Parathyroid adenoma (tissue), 2 donors: Measurements from ENCODE around the gene ENPP6.

ENCODE experiments used
- H2AFZ ChIP-seq: fragments of 300-600 bp; sonication (generic); one replicate; pipeline ENCODE4 v1.7.0; 2017; ENCODE audit warnings: antibody characterized with exemption, mild to moderate bottlenecking
- H3K27ac ChIP-seq: fragments of 300-600 bp; sonication (generic); one replicate; pipeline ENCODE4 v1.7.0; 2017
- H3K27me3 ChIP-seq: fragments of 300-600 bp; sonication (generic); one replicate; pipeline ENCODE4 v1.7.0; 2017; ENCODE audit warnings: low read length; ENCODE audit not compliant: control insufficient read depth, insufficient read depth
- H3K36me3 ChIP-seq: fragments of 300-600 bp; sonication (generic); one replicate; pipeline ENCODE4 v1.7.0; 2017; ENCODE audit warnings: low read length; ENCODE audit not compliant: control insufficient read depth, insufficient read depth
- H3K4me1 ChIP-seq: fragments of 300-600 bp; sonication (generic); one replicate; pipeline ENCODE4 v1.7.0; 2017; ENCODE audit warnings: control low read depth
- H3K4me2 ChIP-seq: fragments of 300-600 bp; sonication (generic); one replicate; pipeline ENCODE4 v1.7.0; 2017; ENCODE audit warnings: low read length
- H3K4me3 ChIP-seq: fragments of 300-600 bp; sonication (generic); one replicate; pipeline ENCODE4 v1.7.0; 2017; ENCODE audit warnings: low read depth, low read length
- H3K79me2 ChIP-seq: fragments of 300-600 bp; sonication (generic); one replicate; pipeline ENCODE4 v1.7.0; 2017; ENCODE audit warnings: control low read depth
- H3K9ac ChIP-seq: fragments of 300-600 bp; sonication (generic); one replicate; pipeline ENCODE4 v1.7.0; 2017; ENCODE audit warnings: mild to moderate bottlenecking
- H3K9me3 ChIP-seq: fragments of 300-600 bp; sonication (generic); one replicate; pipeline ENCODE4 v1.7.0; 2017; ENCODE audit warnings: low read length; ENCODE audit not compliant: control insufficient read depth
- TF ChIP-seq, protein P1 (sequence below): fragments of 300-600 bp; sonication (generic); IDR thresholded peaks from one replicate; pipeline ENCODE4 v1.7.0; 2017; ENCODE audit warnings: antibody characterized with exemption, mild to moderate bottlenecking
- donor health status: primary hyperparathyroidism.

ENPP6 gene

DNA sequence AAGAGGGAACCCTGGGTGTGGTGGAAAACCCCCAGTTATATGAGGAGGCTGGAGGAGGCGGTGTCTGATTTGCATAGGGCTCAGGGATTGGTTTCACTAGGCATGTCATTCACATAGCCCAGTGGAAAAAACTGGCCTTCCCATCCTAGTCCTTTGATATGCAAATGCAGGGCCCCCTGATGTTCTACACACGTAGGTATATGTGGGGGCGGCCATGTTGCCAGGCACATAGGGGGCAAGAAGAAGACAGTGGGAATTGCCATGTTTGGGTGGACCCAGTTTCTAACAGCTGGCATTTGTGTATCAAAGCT lies 34.0 kb upstream of the ENPP6 start:
- no peak overlapping the region for H3K9ac ChIP-seq
- no peak overlapping the region for H3K27ac ChIP-seq
- no peak overlapping the region for H3K4me3 ChIP-seq
- no peaks in the 10 kb centered on the region for H3K4me1 ChIP-seq
- TF ChIP-seq, protein P1, sequence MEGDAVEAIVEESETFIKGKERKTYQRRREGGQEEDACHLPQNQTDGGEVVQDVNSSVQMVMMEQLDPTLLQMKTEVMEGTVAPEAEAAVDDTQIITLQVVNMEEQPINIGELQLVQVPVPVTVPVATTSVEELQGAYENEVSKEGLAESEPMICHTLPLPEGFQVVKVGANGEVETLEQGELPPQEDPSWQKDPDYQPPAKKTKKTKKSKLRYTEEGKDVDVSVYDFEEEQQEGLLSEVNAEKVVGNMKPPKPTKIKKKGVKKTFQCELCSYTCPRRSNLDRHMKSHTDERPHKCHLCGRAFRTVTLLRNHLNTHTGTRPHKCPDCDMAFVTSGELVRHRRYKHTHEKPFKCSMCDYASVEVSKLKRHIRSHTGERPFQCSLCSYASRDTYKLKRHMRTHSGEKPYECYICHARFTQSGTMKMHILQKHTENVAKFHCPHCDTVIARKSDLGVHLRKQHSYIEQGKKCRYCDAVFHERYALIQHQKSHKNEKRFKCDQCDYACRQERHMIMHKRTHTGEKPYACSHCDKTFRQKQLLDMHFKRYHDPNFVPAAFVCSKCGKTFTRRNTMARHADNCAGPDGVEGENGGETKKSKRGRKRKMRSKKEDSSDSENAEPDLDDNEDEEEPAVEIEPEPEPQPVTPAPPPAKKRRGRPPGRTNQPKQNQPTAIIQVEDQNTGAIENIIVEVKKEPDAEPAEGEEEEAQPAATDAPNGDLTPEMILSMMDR, result no peak
- H3K9me3 ChIP-seq, result no peaks in the 10 kb centered on the region
- H3K27me3 ChIP-seq, result no peaks in the 10 kb centered on the region
- H3K4me2 ChIP-seq, result no peak overlapping the region
- H3K36me3 ChIP-seq, result no peaks in the 10 kb centered on the region
- no peaks in the 10 kb centered on the region for H3K79me2 ChIP-seq
- H2AFZ ChIP-seq, result no peak overlapping the region

DNA sequence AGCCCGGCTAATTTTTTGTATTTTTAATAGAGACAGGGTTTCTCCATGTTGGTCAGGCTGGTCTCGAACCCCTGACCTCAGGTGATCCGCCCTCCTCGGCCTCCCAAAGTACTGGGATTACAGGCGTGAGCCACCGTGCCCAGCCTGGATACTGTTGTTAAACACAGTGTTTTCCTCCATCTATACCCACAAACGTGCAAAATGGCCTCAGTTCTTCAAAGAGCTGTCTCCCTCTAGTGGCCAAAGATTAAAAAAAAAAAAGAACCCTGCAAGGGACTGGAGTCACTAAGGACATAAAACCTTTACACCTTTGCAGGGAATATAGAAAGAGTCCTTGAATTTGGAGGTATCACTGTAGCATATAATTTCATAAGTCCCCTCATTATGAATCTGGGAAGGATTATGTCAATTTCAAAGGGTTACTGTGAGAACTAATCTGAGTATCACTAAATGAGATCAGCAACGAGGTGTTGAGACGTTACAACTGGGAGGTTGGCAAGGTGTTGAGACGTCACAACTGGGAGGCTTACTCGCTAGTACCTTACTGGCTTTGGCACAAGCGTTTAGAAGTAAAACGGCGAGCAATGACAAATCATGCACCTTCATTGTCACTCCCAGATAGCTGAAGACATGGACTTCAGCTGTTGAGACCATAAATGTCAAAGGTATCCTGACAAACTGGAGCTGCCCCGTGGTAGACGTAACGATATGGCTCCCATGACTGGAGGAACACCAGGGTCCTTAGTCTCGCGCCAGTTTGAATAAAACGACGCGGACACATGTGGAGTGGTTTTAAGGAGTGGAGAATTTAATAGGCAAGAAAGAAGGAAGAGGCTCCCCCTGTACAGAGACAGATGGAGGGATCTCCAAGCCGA lies 33.4 kb upstream of the ENPP6 start:
- H3K36me3 ChIP-seq, result no peaks in the 10 kb centered on the region
- TF ChIP-seq, protein P1, result peak; percentile 43
- no peaks in the 10 kb centered on the region for H3K4me1 ChIP-seq
- no peak overlapping the region for H3K4me3 ChIP-seq
- no peaks in the 10 kb centered on the region for H3K27me3 ChIP-seq
- no peak overlapping the region for H3K9ac ChIP-seq
- no peak overlapping the region for H3K27ac ChIP-seq
- no peak overlapping the region for H2AFZ ChIP-seq
- no peaks in the 10 kb centered on the region for H3K9me3 ChIP-seq
- no peak overlapping the region for H3K4me2 ChIP-seq
- H3K79me2 ChIP-seq, result no peaks in the 10 kb centered on the region

DNA sequence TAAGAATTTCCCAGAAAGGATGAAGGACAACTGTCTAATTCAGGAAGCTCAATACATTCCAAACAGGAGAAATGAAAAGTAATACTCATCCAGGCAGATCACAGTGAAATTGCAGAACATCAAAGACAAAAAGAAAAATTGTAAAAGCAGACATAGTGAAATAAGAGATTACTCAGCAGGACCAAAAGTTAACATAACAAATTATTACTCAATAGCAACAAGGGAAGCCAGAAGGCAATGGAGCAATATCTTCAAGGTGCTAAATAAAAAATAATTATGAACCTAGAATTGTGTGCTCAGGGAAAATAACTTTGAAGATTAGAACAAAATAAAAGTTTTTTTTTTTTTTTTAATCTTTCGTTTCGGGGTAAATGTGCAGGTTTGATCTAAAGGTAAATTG lies 30.5 kb upstream of the ENPP6 start:
- H3K4me2 ChIP-seq, result no peak overlapping the region
- H3K4me3 ChIP-seq, result no peak overlapping the region
- no peak overlapping the region for H2AFZ ChIP-seq
- no peaks in the 10 kb centered on the region for H3K27me3 ChIP-seq
- H3K79me2 ChIP-seq, result no peaks in the 10 kb centered on the region
- no peaks in the 10 kb centered on the region for H3K36me3 ChIP-seq
- no peaks in the 10 kb centered on the region for H3K4me1 ChIP-seq
- H3K9me3 ChIP-seq, result no peaks in the 10 kb centered on the region
- TF ChIP-seq, protein P1, result no peak
- H3K27ac ChIP-seq, result no peak overlapping the region
- no peak overlapping the region for H3K9ac ChIP-seq

DNA sequence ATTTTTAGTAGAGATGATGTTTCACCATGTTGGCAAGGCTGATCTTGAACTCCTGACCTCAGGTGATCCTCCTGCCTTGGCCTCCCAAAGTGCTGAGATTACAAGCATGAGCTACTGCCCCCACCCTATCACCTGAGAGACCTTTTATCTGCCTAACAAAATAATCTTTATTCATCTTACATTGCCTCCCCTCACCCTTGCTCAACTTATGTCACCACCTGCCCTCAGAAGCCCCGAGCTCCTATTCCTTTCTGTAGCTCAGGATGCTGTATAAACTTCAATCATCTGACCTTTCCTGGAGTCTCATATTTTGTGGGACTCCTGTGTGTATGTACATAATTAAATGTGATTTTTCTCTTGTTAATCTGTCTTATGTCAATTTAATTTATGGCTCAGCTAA lies 29.7 kb upstream of the ENPP6 start:
- Histone ChIP-seq H3K27me3 (no peaks in the 10 kb centered on the region), H3K27ac (no peak overlapping the region), H2AFZ (no peak overlapping the region), H3K4me1 (no peaks in the 10 kb centered on the region), H3K9ac (no peak overlapping the region), H3K4me3 (no peak overlapping the region), H3K4me2 (no peak overlapping the region), H3K79me2 (no peaks in the 10 kb centered on the region), H3K36me3 (no peaks in the 10 kb centered on the region), H3K9me3 (no peaks in the 10 kb centered on the region)
- TF ChIP-seq, protein P1, result no peak

DNA sequence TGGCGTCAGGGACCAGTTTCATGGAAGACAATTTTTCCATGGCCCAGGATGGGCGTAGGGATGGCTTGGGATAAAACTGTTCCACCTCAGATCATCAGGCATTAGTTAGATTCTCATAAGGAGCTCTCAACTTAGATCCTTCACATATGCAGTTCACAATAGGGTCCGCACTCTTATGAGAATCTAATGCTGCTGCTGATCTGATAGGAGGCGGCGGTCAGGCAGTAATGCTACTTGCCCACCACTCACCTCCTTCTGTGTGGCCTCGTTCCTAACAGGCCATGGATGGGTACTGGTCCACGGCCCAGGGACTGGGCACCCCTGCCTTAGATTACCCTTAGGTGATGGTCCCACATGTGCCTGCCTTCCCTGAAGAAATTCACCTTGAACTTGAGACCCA lies 28.8 kb upstream of the ENPP6 start:
- Histone ChIP-seq H3K9ac (no peak overlapping the region), H3K4me1 (no peaks in the 10 kb centered on the region), H3K4me2 (no peak overlapping the region), H3K4me3 (no peak overlapping the region), H3K27me3 (no peaks in the 10 kb centered on the region), H3K36me3 (no peaks in the 10 kb centered on the region), H3K27ac (no peak overlapping the region), H2AFZ (no peak overlapping the region), H3K9me3 (no peaks in the 10 kb centered on the region), H3K79me2 (no peaks in the 10 kb centered on the region)
- TF ChIP-seq, protein P1, result no peak
